ENCODE results near the gene CABLES2.

The CABLES2 gene

GRCh38 chr20:62364911-62365736, 42.0 kb downstream of the CABLES2 start:
- no peak for DNase-seq
- H3K27me3 Mint-ChIP-seq = peaks cover 65% of the 10 kb centered on the region
- no peak overlapping the region for H3K27ac Mint-ChIP-seq

GRCh38 chr20:62363920-62364851, 42.9 kb downstream of the CABLES2 start:
- Mint-ChIP-seq H3K36me3 (no peaks in the 10 kb centered on the region), H3K4me1 (no peaks in the 10 kb centered on the region), H3K27ac (no peak overlapping the region), H3K4me3 (no peak overlapping the region), H3K9me3 (no peaks in the 10 kb centered on the region), H3K27me3 (peaks cover 55% of the 10 kb centered on the region)
- DNase-seq = no peak
- CTCF ChIA-PET = interaction anchor here (0.7 kb wide), 1 partner anchor 63 kb away, joined by 3 read pairs; no protein-coding TSS in a partner anchor

More at GRCh38 chr20:62364911-62365736, 42.0 kb downstream of the CABLES2 start:
- Mint-ChIP-seq H3K4me3 (no peak overlapping the region), H3K36me3 (no peaks in the 10 kb centered on the region), H3K4me1 (no peaks in the 10 kb centered on the region), H3K9me3 (no peaks in the 10 kb centered on the region)
- CTCF ChIA-PET = interaction anchor here (0.7 kb wide), 1 partner anchor 64 kb away, joined by 3 read pairs; no protein-coding TSS in a partner anchor

GRCh38 chr20:62362991-62363919, 43.8 kb downstream of the CABLES2 start:
- CTCF ChIA-PET = no interaction called here
- no peak for DNase-seq
- Mint-ChIP-seq H3K27ac (no peak overlapping the region), H3K4me3 (no peak overlapping the region), H3K9me3 (no peaks in the 10 kb centered on the region), H3K36me3 (no peaks in the 10 kb centered on the region), H3K27me3 (peaks cover 47% of the 10 kb centered on the region), H3K4me1 (no peaks in the 10 kb centered on the region)

- Mint-ChIP-seq H3K27me3 (peaks cover 42% of the 10 kb centered on the region), H3K4me1 (no peaks in the 10 kb centered on the region), H3K36me3 (no peaks in the 10 kb centered on the region), H3K27ac (no peak overlapping the region), H3K9me3 (no peaks in the 10 kb centered on the region), H3K4me3 (no peak overlapping the region)
- no peak for DNase-seq
- CTCF ChIA-PET = no interaction called here
Observed at GRCh38 chr20:62362590-62362940, 44.5 kb downstream of the CABLES2 start.

GRCh38 chr20:62361799-62362589, 45.1 kb downstream of the CABLES2 start:
- no peak for DNase-seq
- Mint-ChIP-seq H3K9me3 (no peaks in the 10 kb centered on the region), H3K27me3 (peaks cover 42% of the 10 kb centered on the region), H3K36me3 (no peaks in the 10 kb centered on the region), H3K27ac (no peak overlapping the region), H3K4me1 (no peaks in the 10 kb centered on the region), H3K4me3 (no peak overlapping the region)
- CTCF ChIA-PET = no interaction called here

GRCh38 chr20:62360854-62361798, 46.0 kb downstream of the CABLES2 start:
- no peaks in the 10 kb centered on the region for H3K9me3 Mint-ChIP-seq
- CTCF ChIA-PET = no interaction called here
- H3K27ac Mint-ChIP-seq = no peak overlapping the region
- H3K27me3 Mint-ChIP-seq = peaks cover 42% of the 10 kb centered on the region
- H3K4me3 Mint-ChIP-seq = no peak overlapping the region
- no peaks in the 10 kb centered on the region for H3K4me1 Mint-ChIP-seq
- DNase-seq = no peak
- H3K36me3 Mint-ChIP-seq = no peaks in the 10 kb centered on the region

- H3K4me3 Mint-ChIP-seq = no peak overlapping the region
- H3K4me1 Mint-ChIP-seq = no peaks in the 10 kb centered on the region
- H3K36me3 Mint-ChIP-seq = no peaks in the 10 kb centered on the region
- no peak overlapping the region for H3K27ac Mint-ChIP-seq
- CTCF ChIA-PET = no interaction called here
- DNase-seq = no peak
- H3K9me3 Mint-ChIP-seq = no peaks in the 10 kb centered on the region
- H3K27me3 Mint-ChIP-seq = peaks cover 33% of the 10 kb centered on the region
Observed at GRCh38 chr20:62359491-62360121, 47.5 kb downstream of the CABLES2 start.

GRCh38 chr20:62359043-62359490, 48.0 kb downstream of the CABLES2 start:
- Mint-ChIP-seq H3K36me3 (no peaks in the 10 kb centered on the region), H3K27me3 (peaks cover 27% of the 10 kb centered on the region), H3K27ac (no peak overlapping the region), H3K4me1 (no peaks in the 10 kb centered on the region), H3K4me3 (no peak overlapping the region), H3K9me3 (no peaks in the 10 kb centered on the region)
- no peak for DNase-seq
- CTCF ChIA-PET = no interaction called here

- DNase-seq = no peak
- H3K27me3 Mint-ChIP-seq = peaks cover 21% of the 10 kb centered on the region
- H3K27ac Mint-ChIP-seq = no peak overlapping the region
- H3K36me3 Mint-ChIP-seq = no peaks in the 10 kb centered on the region
- H3K4me1 Mint-ChIP-seq = no peaks in the 10 kb centered on the region
- no peak overlapping the region for H3K4me3 Mint-ChIP-seq
- no peaks in the 10 kb centered on the region for H3K9me3 Mint-ChIP-seq
- CTCF ChIA-PET = no interaction called here
Observed at GRCh38 chr20:62358171-62359042, 48.7 kb downstream of the CABLES2 start.

- H3K27ac Mint-ChIP-seq = no peak overlapping the region
- CTCF ChIA-PET = no interaction called here
- no peaks in the 10 kb centered on the region for H3K9me3 Mint-ChIP-seq
- DNase-seq = no peak
- no peaks in the 10 kb centered on the region for H3K36me3 Mint-ChIP-seq
- H3K4me3 Mint-ChIP-seq = no peak overlapping the region
- no peaks in the 10 kb centered on the region for H3K4me1 Mint-ChIP-seq
- H3K27me3 Mint-ChIP-seq = peaks cover 20% of the 10 kb centered on the region
Observed at GRCh38 chr20:62357681-62358080, 49.4 kb downstream of the CABLES2 start.

GRCh38 chr20:62357187-62357667, 49.9 kb downstream of the CABLES2 start:
- H3K27ac Mint-ChIP-seq = no peak overlapping the region
- DNase-seq = no peak
- H3K9me3 Mint-ChIP-seq = no peaks in the 10 kb centered on the region
- no peak overlapping the region for H3K4me3 Mint-ChIP-seq
- no peaks in the 10 kb centered on the region for H3K36me3 Mint-ChIP-seq
- CTCF ChIA-PET = no interaction called here
- H3K27me3 Mint-ChIP-seq = peaks cover 20% of the 10 kb centered on the region
- H3K4me1 Mint-ChIP-seq = no peaks in the 10 kb centered on the region

Measured in activated naive CD4-positive, alpha-beta T cell treated with anti-CD3 and anti-CD28 coated beads, Interleukin-2, amount 10 ng/mL, durations not matched to agents 7 days and 5 days (primary cell).